Neural cell (in vitro differentiated cells): Measurements from ENCODE around the gene DLG2.

Experiments used
- EP300 ChIP-seq: fragments of 450-650 bp; conservative IDR thresholded peaks from 2 replicates; pipeline ENCODE4 v1.6.1; 2014; ENCODE audit warnings: antibody characterized with exemption, mild to moderate bottlenecking, moderate library complexity; ENCODE audit not compliant: poor library complexity, severe bottlenecking
- EZH2 ChIP-seq: fragments of 200-600, 300-800 bp; shearing (Covaris generic), sonication (generic); IDR thresholded peaks from 2 replicates; pipeline ENCODE4 v1.6.1; 2014; ENCODE audit warnings: antibody characterized with exemption, low read length, borderline replicate concordance, mild to moderate bottlenecking; ENCODE audit not compliant: insufficient read depth, poor library complexity, severe bottlenecking
- MXI1 ChIP-seq: fragments of 450-650 bp; conservative IDR thresholded peaks from 2 replicates; pipeline ENCODE4 v1.6.1; 2014; ENCODE audit warnings: antibody characterized with exemption, mild to moderate bottlenecking; ENCODE audit not compliant: poor library complexity, severe bottlenecking
- POLR2AphosphoS5 ChIP-seq: IDR thresholded peaks from 2 replicates; pipeline ENCODE4 v1.6.1; 2012
- SMC3 ChIP-seq: fragments of 450-650 bp; conservative IDR thresholded peaks from 2 replicates; pipeline ENCODE4 v1.6.1; 2014; ENCODE audit warnings: antibody characterized with exemption, mild to moderate bottlenecking, moderate library complexity; ENCODE audit not compliant: poor library complexity
- TAF1 ChIP-seq: IDR thresholded peaks from 2 replicates; pipeline ENCODE4 v1.6.1; 2012; ENCODE audit warnings: low read depth
- TF ChIP-seq, protein P1 (sequence below): fragments of 450-650 bp; IDR thresholded peaks from 2 replicates; pipeline ENCODE4 v1.5.1; 2014; ENCODE audit warnings: antibody characterized with exemption, mild to moderate bottlenecking, moderate library complexity; ENCODE audit not compliant: poor library complexity, severe bottlenecking
- TF ChIP-seq, protein P2 (sequence below): IDR thresholded peaks from 2 replicates; pipeline ENCODE4 v1.6.1; 2012; ENCODE audit warnings: borderline replicate concordance

DNA sequence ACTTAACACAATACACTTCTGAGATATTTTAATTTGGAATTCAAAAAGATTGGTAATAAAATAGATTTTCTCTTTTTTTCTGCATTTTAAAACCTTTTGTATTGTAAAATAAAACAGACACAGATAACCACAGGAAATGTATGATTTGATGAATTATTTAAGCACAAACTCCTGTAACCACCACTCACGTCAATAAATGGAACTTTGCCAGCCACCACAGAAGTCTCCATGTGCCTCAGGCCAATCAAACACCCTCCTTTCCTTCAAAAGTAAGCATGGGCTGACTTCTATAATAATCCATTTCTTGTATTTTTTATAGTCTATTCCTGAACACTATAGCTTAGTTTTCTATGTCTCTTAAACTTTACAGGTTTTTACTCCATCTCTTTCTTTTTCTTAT, 721.7 kb downstream of the DLG2 start:
- TF ChIP-seq POLR2AphosphoS5 = no peak
- no peak for TF ChIP-seq TAF1
- TF ChIP-seq, protein P1, sequence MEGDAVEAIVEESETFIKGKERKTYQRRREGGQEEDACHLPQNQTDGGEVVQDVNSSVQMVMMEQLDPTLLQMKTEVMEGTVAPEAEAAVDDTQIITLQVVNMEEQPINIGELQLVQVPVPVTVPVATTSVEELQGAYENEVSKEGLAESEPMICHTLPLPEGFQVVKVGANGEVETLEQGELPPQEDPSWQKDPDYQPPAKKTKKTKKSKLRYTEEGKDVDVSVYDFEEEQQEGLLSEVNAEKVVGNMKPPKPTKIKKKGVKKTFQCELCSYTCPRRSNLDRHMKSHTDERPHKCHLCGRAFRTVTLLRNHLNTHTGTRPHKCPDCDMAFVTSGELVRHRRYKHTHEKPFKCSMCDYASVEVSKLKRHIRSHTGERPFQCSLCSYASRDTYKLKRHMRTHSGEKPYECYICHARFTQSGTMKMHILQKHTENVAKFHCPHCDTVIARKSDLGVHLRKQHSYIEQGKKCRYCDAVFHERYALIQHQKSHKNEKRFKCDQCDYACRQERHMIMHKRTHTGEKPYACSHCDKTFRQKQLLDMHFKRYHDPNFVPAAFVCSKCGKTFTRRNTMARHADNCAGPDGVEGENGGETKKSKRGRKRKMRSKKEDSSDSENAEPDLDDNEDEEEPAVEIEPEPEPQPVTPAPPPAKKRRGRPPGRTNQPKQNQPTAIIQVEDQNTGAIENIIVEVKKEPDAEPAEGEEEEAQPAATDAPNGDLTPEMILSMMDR = no peak
- TF ChIP-seq EZH2 = no peak
- no peak for TF ChIP-seq MXI1
- TF ChIP-seq, protein P2, sequence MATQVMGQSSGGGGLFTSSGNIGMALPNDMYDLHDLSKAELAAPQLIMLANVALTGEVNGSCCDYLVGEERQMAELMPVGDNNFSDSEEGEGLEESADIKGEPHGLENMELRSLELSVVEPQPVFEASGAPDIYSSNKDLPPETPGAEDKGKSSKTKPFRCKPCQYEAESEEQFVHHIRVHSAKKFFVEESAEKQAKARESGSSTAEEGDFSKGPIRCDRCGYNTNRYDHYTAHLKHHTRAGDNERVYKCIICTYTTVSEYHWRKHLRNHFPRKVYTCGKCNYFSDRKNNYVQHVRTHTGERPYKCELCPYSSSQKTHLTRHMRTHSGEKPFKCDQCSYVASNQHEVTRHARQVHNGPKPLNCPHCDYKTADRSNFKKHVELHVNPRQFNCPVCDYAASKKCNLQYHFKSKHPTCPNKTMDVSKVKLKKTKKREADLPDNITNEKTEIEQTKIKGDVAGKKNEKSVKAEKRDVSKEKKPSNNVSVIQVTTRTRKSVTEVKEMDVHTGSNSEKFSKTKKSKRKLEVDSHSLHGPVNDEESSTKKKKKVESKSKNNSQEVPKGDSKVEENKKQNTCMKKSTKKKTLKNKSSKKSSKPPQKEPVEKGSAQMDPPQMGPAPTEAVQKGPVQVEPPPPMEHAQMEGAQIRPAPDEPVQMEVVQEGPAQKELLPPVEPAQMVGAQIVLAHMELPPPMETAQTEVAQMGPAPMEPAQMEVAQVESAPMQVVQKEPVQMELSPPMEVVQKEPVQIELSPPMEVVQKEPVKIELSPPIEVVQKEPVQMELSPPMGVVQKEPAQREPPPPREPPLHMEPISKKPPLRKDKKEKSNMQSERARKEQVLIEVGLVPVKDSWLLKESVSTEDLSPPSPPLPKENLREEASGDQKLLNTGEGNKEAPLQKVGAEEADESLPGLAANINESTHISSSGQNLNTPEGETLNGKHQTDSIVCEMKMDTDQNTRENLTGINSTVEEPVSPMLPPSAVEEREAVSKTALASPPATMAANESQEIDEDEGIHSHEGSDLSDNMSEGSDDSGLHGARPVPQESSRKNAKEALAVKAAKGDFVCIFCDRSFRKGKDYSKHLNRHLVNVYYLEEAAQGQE = no peak
- TF ChIP-seq EP300 = no peak
- no peak for TF ChIP-seq SMC3
